ENCODE results near the gene SDK1.

Gene SDK1

DNA sequence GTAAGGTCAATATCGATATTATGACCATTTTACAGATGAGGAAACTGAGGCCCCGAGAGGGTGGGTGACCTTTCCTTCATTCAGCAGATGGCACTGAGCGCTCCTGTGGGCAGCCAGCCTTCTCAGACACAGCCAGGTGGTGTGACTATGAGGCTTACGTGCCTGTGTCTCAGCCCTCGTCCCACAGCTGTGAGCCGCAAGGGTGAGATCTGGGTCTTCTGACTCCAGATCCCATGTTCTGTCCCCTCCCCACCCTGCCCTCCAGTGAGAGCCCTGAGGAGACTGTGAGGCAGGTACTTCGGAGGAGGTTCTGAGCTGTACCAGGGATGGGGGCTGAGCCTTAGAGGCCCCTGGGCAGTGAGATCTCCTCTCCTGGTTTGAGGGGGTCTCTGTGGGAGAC, 767.2 kb downstream of the SDK1 start:
- Histone ChIP-seq H3K36me3 (ENCODE audit: control insufficient read depth, low read length) (no peaks in the 10 kb centered on the region), H4K20me1 (ENCODE audit: control insufficient read depth, insufficient read depth, low read depth, low read length) (no peaks in the 10 kb centered on the region), H3K9me2 (replicated peaks; ENCODE audit: control insufficient read depth, low read length) (no peaks in the 10 kb centered on the region), H3K4me2 (ENCODE audit: low read length) (no peak overlapping the region), H3F3A (ENCODE audit: control insufficient read depth, insufficient read depth) (no peaks in the 10 kb centered on the region), H3K4me3 (ENCODE audit: low read length) (no peak overlapping the region), H3K27ac (ENCODE audit: low read depth, low read length) (no peak overlapping the region), H3K9me3 (ENCODE audit: control insufficient read depth, insufficient read depth, low read length) (peaks cover 7% of the 10 kb centered on the region; the same call in 1 of the 2 replicates), H3K79me2 (ENCODE audit: control insufficient read depth, low read length) (no peaks in the 10 kb centered on the region), H3K27me3 (ENCODE audit: control insufficient read depth, low read length) (no peaks in the 10 kb centered on the region), H3K4me1 (ENCODE audit: control insufficient read depth, low read length) (no peaks in the 10 kb centered on the region)
- no peak for TF ChIP-seq EZH2phosphoT487 (IDR thresholded peaks at IDR 0.05; ENCODE audit: borderline replicate concordance, low read length)
- TF ChIP-seq, protein P1, sequence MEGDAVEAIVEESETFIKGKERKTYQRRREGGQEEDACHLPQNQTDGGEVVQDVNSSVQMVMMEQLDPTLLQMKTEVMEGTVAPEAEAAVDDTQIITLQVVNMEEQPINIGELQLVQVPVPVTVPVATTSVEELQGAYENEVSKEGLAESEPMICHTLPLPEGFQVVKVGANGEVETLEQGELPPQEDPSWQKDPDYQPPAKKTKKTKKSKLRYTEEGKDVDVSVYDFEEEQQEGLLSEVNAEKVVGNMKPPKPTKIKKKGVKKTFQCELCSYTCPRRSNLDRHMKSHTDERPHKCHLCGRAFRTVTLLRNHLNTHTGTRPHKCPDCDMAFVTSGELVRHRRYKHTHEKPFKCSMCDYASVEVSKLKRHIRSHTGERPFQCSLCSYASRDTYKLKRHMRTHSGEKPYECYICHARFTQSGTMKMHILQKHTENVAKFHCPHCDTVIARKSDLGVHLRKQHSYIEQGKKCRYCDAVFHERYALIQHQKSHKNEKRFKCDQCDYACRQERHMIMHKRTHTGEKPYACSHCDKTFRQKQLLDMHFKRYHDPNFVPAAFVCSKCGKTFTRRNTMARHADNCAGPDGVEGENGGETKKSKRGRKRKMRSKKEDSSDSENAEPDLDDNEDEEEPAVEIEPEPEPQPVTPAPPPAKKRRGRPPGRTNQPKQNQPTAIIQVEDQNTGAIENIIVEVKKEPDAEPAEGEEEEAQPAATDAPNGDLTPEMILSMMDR (IDR thresholded peaks at IDR 0.05; ENCODE audit: low read depth, low read length, poor library complexity, severe bottlenecking): no peak

DNA sequence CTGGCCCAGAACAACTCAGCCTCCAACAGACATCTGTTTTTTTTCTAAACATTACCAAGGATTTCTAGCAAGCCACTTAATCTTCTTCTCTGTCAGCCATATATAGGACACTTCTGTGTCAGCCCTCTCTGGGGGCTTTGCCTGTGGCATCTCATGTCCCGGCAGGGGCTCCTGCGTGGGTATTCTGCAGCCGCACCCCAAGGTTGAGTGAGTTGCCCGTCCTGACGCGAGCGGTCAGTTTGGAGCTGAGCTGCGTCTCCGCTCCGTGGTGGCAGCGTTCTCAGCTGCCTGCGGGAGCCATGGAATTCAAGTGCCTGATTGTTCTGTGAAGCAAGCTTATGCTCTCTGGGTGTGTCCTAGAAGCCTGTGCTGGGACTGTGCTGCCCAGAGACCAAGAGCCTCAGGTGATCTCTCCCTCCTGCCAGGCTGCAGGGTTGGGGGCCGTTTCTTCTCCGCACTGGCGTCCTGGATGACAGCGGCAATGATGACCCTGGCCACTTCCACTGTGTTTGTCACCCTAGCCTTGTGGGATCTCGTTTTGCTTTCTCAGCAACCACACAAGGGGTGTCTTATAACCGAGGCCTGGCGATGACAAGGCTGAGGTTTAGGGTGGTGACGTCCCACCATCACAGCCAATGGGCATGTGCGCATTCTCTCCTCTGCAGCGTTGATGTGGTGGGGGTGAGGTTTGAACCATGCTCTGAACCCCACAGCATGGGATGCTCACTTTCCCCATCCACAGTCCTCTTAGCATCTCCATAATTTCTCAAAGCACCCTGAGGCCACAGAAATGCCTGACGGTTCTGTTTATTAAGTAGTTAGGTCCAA, 768.4 kb downstream of the SDK1 start:
- H3F3A ChIP-seq (ENCODE audit: control insufficient read depth, insufficient read depth): no peaks in the 10 kb centered on the region
- TF ChIP-seq, protein P1 (IDR thresholded peaks at IDR 0.05; ENCODE audit: low read depth, low read length, poor library complexity, severe bottlenecking): no peak
- no peak for TF ChIP-seq EZH2phosphoT487 (IDR thresholded peaks at IDR 0.05; ENCODE audit: borderline replicate concordance, low read length)
- H3K27ac ChIP-seq (ENCODE audit: low read depth, low read length): no peak overlapping the region
- no peaks in the 10 kb centered on the region for H3K9me2 ChIP-seq (replicated peaks; ENCODE audit: control insufficient read depth, low read length)
- no peaks in the 10 kb centered on the region for H3K79me2 ChIP-seq (ENCODE audit: control insufficient read depth, low read length)
- H4K20me1 ChIP-seq (ENCODE audit: control insufficient read depth, insufficient read depth, low read depth, low read length): no peaks in the 10 kb centered on the region
- no peaks in the 10 kb centered on the region for H3K36me3 ChIP-seq (ENCODE audit: control insufficient read depth, low read length)
- no peak overlapping the region for H3K4me2 ChIP-seq (ENCODE audit: low read length)
- no peaks in the 10 kb centered on the region for H3K4me1 ChIP-seq (ENCODE audit: control insufficient read depth, low read length)
- H3K27me3 ChIP-seq (ENCODE audit: control insufficient read depth, low read length): no peaks in the 10 kb centered on the region
- peaks cover 7% of the 10 kb centered on the region; the same call in 1 of the 2 replicates for H3K9me3 ChIP-seq (ENCODE audit: control insufficient read depth, insufficient read depth, low read length)
- H3K4me3 ChIP-seq (ENCODE audit: low read length): no peak overlapping the region

GRCh38 chr7:4070214-4070613, 769.2 kb downstream of the SDK1 start:
- H3K9me3 ChIP-seq (ENCODE audit: control insufficient read depth, insufficient read depth, low read length): peaks cover 7% of the 10 kb centered on the region; the same call in 1 of the 2 replicates
- H3K4me2 ChIP-seq (ENCODE audit: low read length): no peak overlapping the region
- no peak overlapping the region for H3K27ac ChIP-seq (ENCODE audit: low read depth, low read length)
- H4K20me1 ChIP-seq (ENCODE audit: control insufficient read depth, insufficient read depth, low read depth, low read length): no peaks in the 10 kb centered on the region
- H3K4me3 ChIP-seq (ENCODE audit: low read length): no peak overlapping the region
- TF ChIP-seq, protein P1 (IDR thresholded peaks at IDR 0.05; ENCODE audit: low read depth, low read length, poor library complexity, severe bottlenecking): no peak
- no peak for TF ChIP-seq EZH2phosphoT487 (IDR thresholded peaks at IDR 0.05; ENCODE audit: borderline replicate concordance, low read length)
- H3K9me2 ChIP-seq (replicated peaks; ENCODE audit: control insufficient read depth, low read length): no peaks in the 10 kb centered on the region
- no peaks in the 10 kb centered on the region for H3K4me1 ChIP-seq (ENCODE audit: control insufficient read depth, low read length)
- H3K27me3 ChIP-seq (ENCODE audit: control insufficient read depth, low read length): no peaks in the 10 kb centered on the region
- H3F3A ChIP-seq (ENCODE audit: control insufficient read depth, insufficient read depth): no peaks in the 10 kb centered on the region
- H3K36me3 ChIP-seq (ENCODE audit: control insufficient read depth, low read length): no peaks in the 10 kb centered on the region
- H3K79me2 ChIP-seq (ENCODE audit: control insufficient read depth, low read length): no peaks in the 10 kb centered on the region

Data from DOHH2 (cell line).